ENCODE measurements around the gene HAUS7.
A peak's percentile ranks its signal among the peaks of the same experiment; 100 is the strongest.

HAUS7 gene

GRCh38 chrX:153477364-153477857, 7.0 kb upstream of the HAUS7 start:
- no peak for DNase-seq (ENCODE audit: low spot score)

- DNase-seq (ENCODE audit: low spot score), result no peak
These were observed 6.4 kb upstream of the HAUS7 start for GRCh38 chrX:153476666-153477363.

GRCh38 chrX:153475751-153476281, 5.4 kb upstream of the HAUS7 start:
- DNase-seq (ENCODE audit: low spot score), result no peak

- no peak for DNase-seq (ENCODE audit: low spot score)
These were observed 4.9 kb upstream of the HAUS7 start for GRCh38 chrX:153475271-153475670.

GRCh38 chrX:153474718-153475117, 4.3 kb upstream of the HAUS7 start:
- peak; percentile 31 for DNase-seq (ENCODE audit: low spot score)

GRCh38 chrX:153474266-153474665, 3.9 kb upstream of the HAUS7 start:
- DNase-seq (ENCODE audit: low spot score), result no peak

GRCh38 chrX:153473126-153473525, 2.8 kb upstream of the HAUS7 start:
- no peak for DNase-seq (ENCODE audit: low spot score)

GRCh38 chrX:153471663-153472280, 1.4 kb upstream of the HAUS7 start:
- no peak for DNase-seq (ENCODE audit: low spot score)

- DNase-seq (ENCODE audit: low spot score), result peak; percentile 33
These were observed 465 bp downstream of the HAUS7 start for GRCh38 chrX:153469811-153470410.

- DNase-seq (ENCODE audit: low spot score), result no peak
These were observed 2.3 kb downstream of the HAUS7 start for GRCh38 chrX:153468008-153468580.

GRCh38 chrX:153465691-153466380, 4.5 kb downstream of the HAUS7 start:
- DNase-seq (ENCODE audit: low spot score), result no peak

- no peak for DNase-seq (ENCODE audit: low spot score)
These were observed 6.3 kb downstream of the HAUS7 start for GRCh38 chrX:153464116-153464515.

- no peak for DNase-seq (ENCODE audit: low spot score)
These were observed 6.8 kb downstream of the HAUS7 start for GRCh38 chrX:153463556-153463955.

- DNase-seq (ENCODE audit: low spot score), result peak; percentile 18
These were observed 7.3 kb downstream of the HAUS7 start for GRCh38 chrX:153463031-153463430.

GRCh38 chrX:153462291-153462690, 8.1 kb downstream of the HAUS7 start:
- DNase-seq (ENCODE audit: low spot score), result peak; percentile 12

- DNase-seq (ENCODE audit: low spot score), result peak; percentile 39
These were observed 9.6 kb downstream of the HAUS7 start for GRCh38 chrX:153460826-153461225.

- DNase-seq (ENCODE audit: low spot score), result peak; percentile 63
These were observed 10.4 kb downstream of the HAUS7 start for GRCh38 chrX:153459986-153460385.

- no peak for DNase-seq (ENCODE audit: low spot score)
These were observed 11.9 kb downstream of the HAUS7 start for GRCh38 chrX:153458476-153458875.

GRCh38 chrX:153457827-153458466, 12.4 kb downstream of the HAUS7 start:
- no peak for DNase-seq (ENCODE audit: low spot score)

- no peak for DNase-seq (ENCODE audit: low spot score)
These were observed 13.1 kb downstream of the HAUS7 start for GRCh38 chrX:153457136-153457825.

- DNase-seq (ENCODE audit: low spot score), result no peak
These were observed 13.7 kb downstream of the HAUS7 start for GRCh38 chrX:153456704-153457103.

Measured in kidney tubule cell (primary cell).